GM23338 (cell line): ENCODE results near the gene CCDC27.
"Not testable (repeated sequence)": the region's sequence is repeated elsewhere in the genome, so short reads cannot be mapped to it uniquely, and the experiment has no call there.

Experiments used
- EZH2 ChIP-seq: fragments of 200-600 bp; sonication (generic); IDR thresholded peaks from one replicate; pipeline ENCODE4 v1.8.0; 2017; ENCODE audit warnings: antibody characterized with exemption, mild to moderate bottlenecking, low read depth; ENCODE audit not compliant: unreplicated experiment
- EZH2phosphoT487 ChIP-seq: fragments of 200-600 bp; sonication (generic); IDR thresholded peaks from one replicate; pipeline ENCODE4 v1.8.1; 2018; ENCODE audit warnings: antibody characterized with exemption; ENCODE audit not compliant: unreplicated experiment
- JUNB ChIP-seq: IDR thresholded peaks from one replicate; pipeline ENCODE4 v1.6.1; 2016; ENCODE audit warnings: antibody characterized with exemption; ENCODE audit not compliant: unreplicated experiment
- NANOG ChIP-seq: IDR thresholded peaks from 2 replicates; pipeline ENCODE4 v1.6.1; 2016; ENCODE audit warnings: antibody characterized with exemption, borderline replicate concordance
- POLR2AphosphoS5 ChIP-seq: IDR thresholded peaks from 2 replicates; pipeline ENCODE4 v1.6.1; 2016; ENCODE audit warnings: antibody characterized with exemption, low read depth
- REST ChIP-seq: IDR thresholded peaks from one replicate; pipeline ENCODE4 v1.6.1; 2018; ENCODE audit warnings: antibody characterized with exemption; ENCODE audit not compliant: unreplicated experiment
- TF ChIP-seq, protein P1 (sequence below), 2 experiments: fragments of 200-600 bp in 1 of 2; sonication (generic) in 1 of 2; conservative IDR thresholded peaks; 2 replicates each; pipeline versions ENCODE4 v1.5.1 to v1.6.1; 2016 to 2017; ENCODE audit warnings: antibody characterized with exemption in 2 of 2, low read depth in 2 of 2, mild to moderate bottlenecking in 2 of 2, moderate library complexity in 1 of 2

GRCh38 chr1:3810149-3810761 lies 58.0 kb downstream of the CCDC27 start:
- TF ChIP-seq, protein P1, sequence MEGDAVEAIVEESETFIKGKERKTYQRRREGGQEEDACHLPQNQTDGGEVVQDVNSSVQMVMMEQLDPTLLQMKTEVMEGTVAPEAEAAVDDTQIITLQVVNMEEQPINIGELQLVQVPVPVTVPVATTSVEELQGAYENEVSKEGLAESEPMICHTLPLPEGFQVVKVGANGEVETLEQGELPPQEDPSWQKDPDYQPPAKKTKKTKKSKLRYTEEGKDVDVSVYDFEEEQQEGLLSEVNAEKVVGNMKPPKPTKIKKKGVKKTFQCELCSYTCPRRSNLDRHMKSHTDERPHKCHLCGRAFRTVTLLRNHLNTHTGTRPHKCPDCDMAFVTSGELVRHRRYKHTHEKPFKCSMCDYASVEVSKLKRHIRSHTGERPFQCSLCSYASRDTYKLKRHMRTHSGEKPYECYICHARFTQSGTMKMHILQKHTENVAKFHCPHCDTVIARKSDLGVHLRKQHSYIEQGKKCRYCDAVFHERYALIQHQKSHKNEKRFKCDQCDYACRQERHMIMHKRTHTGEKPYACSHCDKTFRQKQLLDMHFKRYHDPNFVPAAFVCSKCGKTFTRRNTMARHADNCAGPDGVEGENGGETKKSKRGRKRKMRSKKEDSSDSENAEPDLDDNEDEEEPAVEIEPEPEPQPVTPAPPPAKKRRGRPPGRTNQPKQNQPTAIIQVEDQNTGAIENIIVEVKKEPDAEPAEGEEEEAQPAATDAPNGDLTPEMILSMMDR (conservative IDR thresholded peaks at IDR 0.05; ENCODE audit: low read depth in 2 of 2): not testable (repeated sequence)
- TF ChIP-seq REST, JUNB, EZH2, EZH2phosphoT487, POLR2AphosphoS5, NANOG: not testable (repeated sequence)
